ENCODE results near the gene OR10A6.

DNA sequence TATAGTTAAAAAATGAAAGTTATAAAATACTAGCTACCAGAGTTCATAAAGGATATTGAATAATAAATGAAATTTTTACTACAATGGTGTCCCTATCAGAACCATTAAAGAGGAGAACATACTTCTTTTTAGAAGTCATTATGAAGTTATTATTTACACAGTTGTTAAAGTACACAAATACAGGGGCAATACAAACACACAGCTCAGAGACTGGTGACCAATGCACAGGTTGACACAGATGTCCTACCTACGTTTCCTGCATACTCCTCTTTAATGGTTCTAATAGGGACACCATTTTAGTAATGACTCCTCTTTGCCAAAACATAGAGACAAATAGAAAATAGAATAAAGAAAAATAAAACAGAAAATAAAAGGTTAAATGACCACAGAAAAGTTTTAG lies 24.1 kb upstream of the OR10A6 start:
- TF ChIP-seq, protein P1, sequence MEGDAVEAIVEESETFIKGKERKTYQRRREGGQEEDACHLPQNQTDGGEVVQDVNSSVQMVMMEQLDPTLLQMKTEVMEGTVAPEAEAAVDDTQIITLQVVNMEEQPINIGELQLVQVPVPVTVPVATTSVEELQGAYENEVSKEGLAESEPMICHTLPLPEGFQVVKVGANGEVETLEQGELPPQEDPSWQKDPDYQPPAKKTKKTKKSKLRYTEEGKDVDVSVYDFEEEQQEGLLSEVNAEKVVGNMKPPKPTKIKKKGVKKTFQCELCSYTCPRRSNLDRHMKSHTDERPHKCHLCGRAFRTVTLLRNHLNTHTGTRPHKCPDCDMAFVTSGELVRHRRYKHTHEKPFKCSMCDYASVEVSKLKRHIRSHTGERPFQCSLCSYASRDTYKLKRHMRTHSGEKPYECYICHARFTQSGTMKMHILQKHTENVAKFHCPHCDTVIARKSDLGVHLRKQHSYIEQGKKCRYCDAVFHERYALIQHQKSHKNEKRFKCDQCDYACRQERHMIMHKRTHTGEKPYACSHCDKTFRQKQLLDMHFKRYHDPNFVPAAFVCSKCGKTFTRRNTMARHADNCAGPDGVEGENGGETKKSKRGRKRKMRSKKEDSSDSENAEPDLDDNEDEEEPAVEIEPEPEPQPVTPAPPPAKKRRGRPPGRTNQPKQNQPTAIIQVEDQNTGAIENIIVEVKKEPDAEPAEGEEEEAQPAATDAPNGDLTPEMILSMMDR (IDR thresholded peaks at IDR 0.05), result no peak
- TF ChIP-seq POLR2A (IDR thresholded peaks at IDR 0.05), result no peak
